ENCODE results near the gene FAU. TPM values are rescaled to one million over a fixed set of nuclear protein-coding genes. Genes with fewer than 3 reads are reported as not detected.

FAU gene
- total and polyA plus RNA-seq, 10 donors: 528 to 2,170 (median 870) TPM

- WGBS, 5 donors: 81 to 91% (median 88%) methylated on average over 3 of the region's 3 CpGs
- no peaks in the 10 kb centered on the region for H3K36me3 ChIP-seq
- H3K4me1 ChIP-seq: peaks cover 0 to 16% (median 6%) of the 10 kb centered on the region in 6 donors
- DNase-seq: no peak
- no peak overlapping the region for H3K27ac ChIP-seq
- TF ChIP-seq CTCF (IDR thresholded peaks at IDR 0.05 in 8 of 11, conservative IDR thresholded peaks at IDR 0.05 in 3 of 11): no peak
- H3K9me3 ChIP-seq: no peaks in the 10 kb centered on the region
- no peak overlapping the region for H3K4me3 ChIP-seq
- intact Hi-C loops (cut with DNase I; ENCODE audit: low total_unique reads): no loop called here
- no peaks in the 10 kb centered on the region for H3K27me3 ChIP-seq (replicated peaks in 1 of 7)
Measured at GRCh38 chr11:65167656-65168055, 45.7 kb upstream of the FAU start.

- TF ChIP-seq POLR2AphosphoS5 (IDR thresholded peaks at IDR 0.05) (no peak), POLR2A (IDR thresholded peaks at IDR 0.05) (no peak), CTCF (IDR thresholded peaks at IDR 0.05 in 8 of 11, conservative IDR thresholded peaks at IDR 0.05 in 3 of 11) (no peak)
- Histone ChIP-seq H3K27ac (no peak overlapping the region), H3K27me3 (replicated peaks in 1 of 7) (no peaks in the 10 kb centered on the region), H3K4me1 (peaks cover 0 to 16% (median 6%) of the 10 kb centered on the region in 6 donors), H3K4me3 (no peak overlapping the region), H3K36me3 (no peaks in the 10 kb centered on the region), H3K9me3 (no peaks in the 10 kb centered on the region)
- WGBS, 5 donors: 81 to 94% (median 90%) methylated on average over 3 of the region's 3 CpGs
- no peak for DNase-seq
- intact Hi-C loops (cut with DNase I; ENCODE audit: low total_unique reads): no loop called here
Measured at GRCh38 chr11:65166893-65167292, 45.0 kb upstream of the FAU start.

GRCh38 chr11:65165410-65166317 lies 43.7 kb upstream of the FAU start:
- DNase-seq: no peak
- Histone ChIP-seq H3K36me3 (no peaks in the 10 kb centered on the region), H3K27me3 (replicated peaks in 1 of 7) (no peaks in the 10 kb centered on the region), H3K27ac (no peak overlapping the region), H3K4me3 (no peak overlapping the region), H3K4me1 (peaks cover 0 to 16% (median 6%) of the 10 kb centered on the region in 6 donors), H3K9me3 (no peaks in the 10 kb centered on the region)
- intact Hi-C loops (cut with DNase I; ENCODE audit: low total_unique reads): no loop called here
- TF ChIP-seq POLR2A (IDR thresholded peaks at IDR 0.05) (no peak), CTCF (IDR thresholded peaks at IDR 0.05 in 8 of 11, conservative IDR thresholded peaks at IDR 0.05 in 3 of 11) (no peak), POLR2AphosphoS5 (IDR thresholded peaks at IDR 0.05) (no peak)
- 64 to 80% (median 76%) methylated on average over 31 of the region's 31 CpGs for WGBS, 5 donors

- Histone ChIP-seq H3K27ac (no peak overlapping the region), H3K36me3 (no peaks in the 10 kb centered on the region), H3K4me3 (no peak overlapping the region), H3K4me1 (peaks cover 0 to 2% (median 0%) of the 10 kb centered on the region in 6 donors), H3K9me3 (no peaks in the 10 kb centered on the region), H3K27me3 (replicated peaks in 1 of 7) (no peaks in the 10 kb centered on the region)
- TF ChIP-seq POLR2AphosphoS5 (IDR thresholded peaks at IDR 0.05) (no peak), CTCF (IDR thresholded peaks at IDR 0.05 in 8 of 11, conservative IDR thresholded peaks at IDR 0.05 in 3 of 11) (no peak), POLR2A (IDR thresholded peaks at IDR 0.05) (no peak)
- 76 to 90% (median 80%) methylated on average over 2 of the region's 2 CpGs for WGBS, 5 donors
- intact Hi-C loops (cut with DNase I; ENCODE audit: low total_unique reads): no loop called here
- no peak for DNase-seq
Measured at GRCh38 chr11:65163684-65164083, 41.8 kb upstream of the FAU start.

All from spleen (tissue), 11 donors.